OCI-LY7 (cell line): ENCODE data around the gene KCNK13.
A peak's percentile ranks its signal among the peaks of the same experiment; 100 is the strongest.

Experiments used
- EZH2phosphoT487 ChIP-seq: fragments of 200-600 bp; sonication (generic); IDR thresholded peaks from 2 replicates; pipeline ENCODE4 v1.6.1; 2018; ENCODE audit warnings: low read depth, borderline replicate concordance, mild to moderate bottlenecking, mixed run types, antibody characterized with exemption, low read length, moderate library complexity, mixed read lengths
- TF ChIP-seq, protein P1 (sequence below): fragments of 200-600 bp; sonication (generic); conservative IDR thresholded peaks from 2 replicates; pipeline ENCODE4 v1.5.1; 2014; ENCODE audit warnings: mild to moderate bottlenecking, antibody characterized with exemption, low read length, moderate library complexity, mixed read lengths

DNA sequence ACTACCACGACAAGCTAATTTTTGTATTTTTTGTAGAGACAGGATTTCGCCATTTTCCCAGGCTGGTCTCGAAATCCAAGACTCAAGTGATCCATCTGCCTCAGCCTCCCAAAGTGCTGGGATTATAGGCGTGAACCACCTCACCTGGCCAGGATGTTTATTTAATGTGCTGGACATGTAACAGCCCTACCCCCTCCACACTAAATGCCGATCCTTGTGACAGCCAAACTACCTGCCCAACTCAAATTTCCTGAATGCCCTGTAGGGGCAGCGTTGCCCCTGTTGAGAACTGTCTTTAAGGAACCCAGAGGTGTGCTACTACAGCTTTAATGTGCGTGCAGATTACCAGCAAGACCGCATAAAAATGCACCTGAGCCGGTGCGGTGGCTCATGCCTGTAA is 48.1 kb downstream of the KCNK13 start:
- TF ChIP-seq, protein P1, sequence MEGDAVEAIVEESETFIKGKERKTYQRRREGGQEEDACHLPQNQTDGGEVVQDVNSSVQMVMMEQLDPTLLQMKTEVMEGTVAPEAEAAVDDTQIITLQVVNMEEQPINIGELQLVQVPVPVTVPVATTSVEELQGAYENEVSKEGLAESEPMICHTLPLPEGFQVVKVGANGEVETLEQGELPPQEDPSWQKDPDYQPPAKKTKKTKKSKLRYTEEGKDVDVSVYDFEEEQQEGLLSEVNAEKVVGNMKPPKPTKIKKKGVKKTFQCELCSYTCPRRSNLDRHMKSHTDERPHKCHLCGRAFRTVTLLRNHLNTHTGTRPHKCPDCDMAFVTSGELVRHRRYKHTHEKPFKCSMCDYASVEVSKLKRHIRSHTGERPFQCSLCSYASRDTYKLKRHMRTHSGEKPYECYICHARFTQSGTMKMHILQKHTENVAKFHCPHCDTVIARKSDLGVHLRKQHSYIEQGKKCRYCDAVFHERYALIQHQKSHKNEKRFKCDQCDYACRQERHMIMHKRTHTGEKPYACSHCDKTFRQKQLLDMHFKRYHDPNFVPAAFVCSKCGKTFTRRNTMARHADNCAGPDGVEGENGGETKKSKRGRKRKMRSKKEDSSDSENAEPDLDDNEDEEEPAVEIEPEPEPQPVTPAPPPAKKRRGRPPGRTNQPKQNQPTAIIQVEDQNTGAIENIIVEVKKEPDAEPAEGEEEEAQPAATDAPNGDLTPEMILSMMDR = peak; percentile 47
- no peak for TF ChIP-seq EZH2phosphoT487
